GM18519 (cell line): ENCODE data around the gene IRF8.

Experiments
- ATAC-seq: cut with Tn5 transposase; IDR thresholded peaks from one replicate; pipeline ENCODE4 v1.9.1; 2021; ENCODE audit warnings: mild to moderate bottlenecking, moderate library complexity; ENCODE audit not compliant: unreplicated experiment, low FRiP score

Gene IRF8

GRCh38 chr16:85950136-85950918 lies 51.4 kb downstream of the IRF8 start:
- ATAC-seq = no peak

GRCh38 chr16:85952197-85952596 lies 53.2 kb downstream of the IRF8 start:
- no peak for ATAC-seq

- ATAC-seq = no peak
These were observed 53.8 kb downstream of the IRF8 start for GRCh38 chr16:85952811-85953210.

GRCh38 chr16:85954927-85955519 lies 56.1 kb downstream of the IRF8 start:
- ATAC-seq = no peak

GRCh38 chr16:85955566-85955965 lies 56.6 kb downstream of the IRF8 start:
- ATAC-seq = no peak

- no peak for ATAC-seq
These were observed 57.5 kb downstream of the IRF8 start for GRCh38 chr16:85956426-85956825.

- ATAC-seq = no peak
These were observed 59.8 kb downstream of the IRF8 start for GRCh38 chr16:85958731-85959130.

- ATAC-seq = no peak
These were observed 60.7 kb downstream of the IRF8 start for GRCh38 chr16:85959686-85960085.

- no peak for ATAC-seq
These were observed 61.6 kb downstream of the IRF8 start for GRCh38 chr16:85960486-85961046.

- no peak for ATAC-seq
These were observed 63.3 kb downstream of the IRF8 start for GRCh38 chr16:85961988-85962915.

- no peak for ATAC-seq
These were observed 64.9 kb downstream of the IRF8 start for GRCh38 chr16:85963753-85964285.

GRCh38 chr16:85965125-85965524 lies 66.2 kb downstream of the IRF8 start:
- ATAC-seq = no peak

- ATAC-seq = no peak
These were observed 68.1 kb downstream of the IRF8 start for GRCh38 chr16:85967111-85967510.

- no peak for ATAC-seq
These were observed 69.3 kb downstream of the IRF8 start for GRCh38 chr16:85968041-85968920.

- no peak for ATAC-seq
These were observed 70.2 kb downstream of the IRF8 start for GRCh38 chr16:85969159-85969558.

GRCh38 chr16:85969591-85969990 lies 70.6 kb downstream of the IRF8 start:
- no peak for ATAC-seq

- no peak for ATAC-seq
These were observed 71.2 kb downstream of the IRF8 start for GRCh38 chr16:85970016-85970733.

- ATAC-seq = no peak
These were observed 71.8 kb downstream of the IRF8 start for GRCh38 chr16:85970738-85971137.
